Hepatocyte (in vitro differentiated cells): Measurements from ENCODE around the gene FAM241B. TPM values are rescaled to one million over a fixed set of nuclear protein-coding genes. Genes with fewer than 3 reads are reported as not detected.

Source experiments
- DNase-seq: peaks from one replicate; pipeline ENCODE4 v3.0.0-alpha.2; 2016; ENCODE audit warnings: low spot score
- H2AFZ ChIP-seq: fragments of 200-600 bp; sonication (generic); 2 replicates; pipeline ENCODE4 v1.6.0; 2016; ENCODE audit warnings: antibody characterized with exemption, mild to moderate bottlenecking
- H3K27ac ChIP-seq: fragments of 200-600 bp; sonication (generic); 2 replicates; pipeline ENCODE4 v1.5.1; 2016; ENCODE audit warnings: mild to moderate bottlenecking
- H3K27me3 ChIP-seq: fragments of 200-600 bp; sonication (generic); 2 replicates; pipeline ENCODE4 v1.6.1; 2016
- H3K36me3 ChIP-seq: fragments of 200-600 bp; sonication (generic); replicated peaks from 2 replicates; pipeline ENCODE4 v1.5.1; 2016; ENCODE audit warnings: low read depth; ENCODE audit not compliant: insufficient read depth
- H3K4me1 ChIP-seq: fragments of 200-600 bp; sonication (generic); 2 replicates; pipeline ENCODE4 v1.5.1; 2016; ENCODE audit warnings: mild to moderate bottlenecking, moderate library complexity; ENCODE audit not compliant: insufficient read depth
- H3K4me2 ChIP-seq: fragments of 200-600 bp; sonication (generic); 2 replicates; pipeline ENCODE4 v1.6.0; 2016
- H3K4me3 ChIP-seq: fragments of 200-600 bp; sonication (generic); 2 replicates; pipeline ENCODE4 v1.5.1; 2016; ENCODE audit warnings: mild to moderate bottlenecking
- H3K79me2 ChIP-seq: fragments of 200-600 bp; sonication (generic); 2 replicates; pipeline ENCODE4 v1.6.0; 2017; ENCODE audit warnings: mild to moderate bottlenecking
- H3K9me2 ChIP-seq: fragments of 200-600 bp; sonication (generic); replicated peaks from 2 replicates; pipeline ENCODE4 v1.6.0; 2017; ENCODE audit warnings: mild to moderate bottlenecking; ENCODE audit not compliant: insufficient read depth
- H3K9me3 ChIP-seq: fragments of 200-600 bp; sonication (generic); 2 replicates; pipeline ENCODE4 v1.5.1; 2016; ENCODE audit warnings: low read depth, mild to moderate bottlenecking
- H4K20me1 ChIP-seq: fragments of 200-600 bp; sonication (generic); 2 replicates; pipeline ENCODE4 v1.6.0; 2016; ENCODE audit warnings: mild to moderate bottlenecking; ENCODE audit not compliant: insufficient read depth, poor library complexity, severe bottlenecking
- CTCF ChIP-seq: fragments of 200-600 bp; sonication (generic); IDR thresholded peaks from 2 replicates; pipeline ENCODE4 v1.5.1; 2016; ENCODE audit warnings: antibody characterized with exemption, mild to moderate bottlenecking; ENCODE audit not compliant: poor library complexity
- EZH2 ChIP-seq: fragments of 200-600 bp; sonication (generic); IDR thresholded peaks from 2 replicates; pipeline ENCODE4 v1.6.1; 2016; ENCODE audit warnings: antibody characterized with exemption, mild to moderate bottlenecking, borderline replicate concordance
- EZH2phosphoT487 ChIP-seq: fragments of 200-600 bp; sonication (generic); IDR thresholded peaks from one replicate; pipeline ENCODE4 v1.6.1; 2018; ENCODE audit warnings: antibody characterized with exemption, mild to moderate bottlenecking, low read depth, moderate library complexity; ENCODE audit not compliant: unreplicated experiment, severe bottlenecking
- WGBS: methylation state at CpG from one replicate; pipeline ENCODE4 v1.1.6; 2016; ENCODE audit warnings: low lambda C conversion rate; ENCODE audit errors: missing lambda C conversion rate; 5-methylcytosine and 5-hydroxymethylcytosine counted together
- polyA plus RNA-seq: library from polyadenylated mRNA; unstranded; fragments of >200 nt; fragmentation: Nextera tagmentation; extraction: Ambion mirVana; gene quantifications from 2 replicates; pipeline ENCODE4 v1.2.1, GENCODE V29; 2016
- total RNA-seq: library from RNA; depleted of rRNA; stranded (reverse); fragments of >200 nt; gene quantifications from 2 replicates; pipeline ENCODE4 v1.2.3, GENCODE V29; 2014

The FAM241B gene
- total and polyA plus RNA-seq, 2 experiments from 2014 or later, result 3.7 to 13.7 TPM

GRCh38 chr10:69640196-69640980, 10.3 kb downstream of the FAM241B start:
- TF ChIP-seq CTCF (no peak), EZH2 (no peak), EZH2phosphoT487 (no peak)

GRCh38 chr10:69641261-69641980, 11.4 kb downstream of the FAM241B start:
- no peaks in the 10 kb centered on the region for H3K9me3 ChIP-seq
- DNase-seq, result no peak
- no peaks in the 10 kb centered on the region for H3K79me2 ChIP-seq
- no peaks in the 10 kb centered on the region for H3K27me3 ChIP-seq
- H3K27ac ChIP-seq, result no peak overlapping the region
- no peak overlapping the region for H3K4me2 ChIP-seq
- no peaks in the 10 kb centered on the region for H3K9me2 ChIP-seq
- no peak overlapping the region for H2AFZ ChIP-seq
- 86% methylated on average over 10 of the region's 12 CpGs for WGBS
- H4K20me1 ChIP-seq, result no peaks in the 10 kb centered on the region
- H3K36me3 ChIP-seq, result no peaks in the 10 kb centered on the region
- TF ChIP-seq EZH2 (no peak), EZH2phosphoT487 (no peak), CTCF (no peak)
- H3K4me1 ChIP-seq, result no peaks in the 10 kb centered on the region
- no peak overlapping the region for H3K4me3 ChIP-seq

More at GRCh38 chr10:69640196-69640980, 10.3 kb downstream of the FAM241B start:
- Histone ChIP-seq H3K79me2 (no peaks in the 10 kb centered on the region), H4K20me1 (no peaks in the 10 kb centered on the region), H3K27ac (no peak overlapping the region), H2AFZ (no peak overlapping the region), H3K27me3 (no peaks in the 10 kb centered on the region), H3K4me1 (no peaks in the 10 kb centered on the region), H3K9me2 (no peaks in the 10 kb centered on the region), H3K4me3 (no peak overlapping the region), H3K9me3 (no peaks in the 10 kb centered on the region), H3K4me2 (no peak overlapping the region), H3K36me3 (no peaks in the 10 kb centered on the region)
- 77% methylated on average over 9 of the region's 9 CpGs for WGBS
- no peak for DNase-seq

- no peaks in the 10 kb centered on the region for H3K9me2 ChIP-seq
- no peaks in the 10 kb centered on the region for H3K9me3 ChIP-seq
- no peaks in the 10 kb centered on the region for H3K27me3 ChIP-seq
- H4K20me1 ChIP-seq, result no peaks in the 10 kb centered on the region
- H3K79me2 ChIP-seq, result no peaks in the 10 kb centered on the region
- H3K27ac ChIP-seq, result no peak overlapping the region
- H3K4me1 ChIP-seq, result no peaks in the 10 kb centered on the region
- H3K4me3 ChIP-seq, result no peak overlapping the region
- no peak overlapping the region for H3K4me2 ChIP-seq
- DNase-seq, result no peak
- no peak for TF ChIP-seq CTCF
- TF ChIP-seq EZH2phosphoT487, result no peak
- no peak for TF ChIP-seq EZH2
- 79% methylated on average over 5 of the region's 5 CpGs for WGBS
- H3K36me3 ChIP-seq, result no peaks in the 10 kb centered on the region
- H2AFZ ChIP-seq, result no peak overlapping the region
These were observed 12.7 kb downstream of the FAM241B start for GRCh38 chr10:69642747-69643146.
